Measurements from ENCODE around the gene BANK1.

- TF ChIP-seq CTCF (IDR thresholded peaks at IDR 0.05) (no peak), POLR2A (IDR thresholded peaks at IDR 0.05) (no peak)
These were observed 157.5 kb downstream of the BANK1 start for GRCh38 chr4:101948055-101948454.
